UCSD-AML1 (cell line): ENCODE data around the gene MAN1A1.
"Not testable (repeated sequence)": the region's sequence is repeated elsewhere in the genome, so short reads cannot be mapped to it uniquely, and the experiment has no call there.

Experiments used
- DNase-seq: peaks from one replicate; lab custom pipeline; 2025; ENCODE audit not compliant: unreplicated experiment; lab: John Stamatoyannopoulos, UW

MAN1A1 gene

GRCh38 chr6:119349361-119350201 lies at the start of gene MAN1A1:
MAN1A1 (minus strand) TSS chr6:119349761; CDS start chr6:119349065, 696 bp downstream.
- peak; percentile 65 for DNase-seq

GRCh38 chr6:119395192-119395591 lies 45.6 kb upstream of the MAN1A1 start:
- DNase-seq: no peak

DNA sequence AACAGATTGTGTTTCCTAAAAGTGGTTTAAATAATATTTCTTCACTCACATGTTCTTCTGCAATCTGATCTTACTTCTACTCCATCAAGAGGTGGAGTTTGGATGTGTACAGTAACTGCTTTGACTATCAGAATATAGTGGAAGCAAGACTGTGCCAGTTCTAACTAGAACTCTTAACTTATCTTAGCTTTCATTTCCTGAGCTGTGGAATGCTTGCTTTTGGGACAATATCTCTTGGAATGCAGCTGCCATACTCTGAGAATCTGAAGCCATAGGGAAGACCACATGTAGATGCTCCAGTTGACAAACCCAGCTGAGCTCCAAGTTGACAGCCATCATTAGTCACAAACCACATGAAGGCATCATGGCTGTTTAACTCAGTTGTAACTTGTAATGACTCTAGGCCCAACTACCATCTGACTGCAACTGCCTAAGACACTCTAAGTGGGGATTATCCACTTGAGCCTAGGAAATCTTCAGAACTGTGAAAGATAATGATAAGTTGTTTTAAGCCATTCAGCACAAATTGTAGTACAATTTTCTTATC lies 40.8 kb upstream of the MAN1A1 start:
- no peak for DNase-seq

DNA sequence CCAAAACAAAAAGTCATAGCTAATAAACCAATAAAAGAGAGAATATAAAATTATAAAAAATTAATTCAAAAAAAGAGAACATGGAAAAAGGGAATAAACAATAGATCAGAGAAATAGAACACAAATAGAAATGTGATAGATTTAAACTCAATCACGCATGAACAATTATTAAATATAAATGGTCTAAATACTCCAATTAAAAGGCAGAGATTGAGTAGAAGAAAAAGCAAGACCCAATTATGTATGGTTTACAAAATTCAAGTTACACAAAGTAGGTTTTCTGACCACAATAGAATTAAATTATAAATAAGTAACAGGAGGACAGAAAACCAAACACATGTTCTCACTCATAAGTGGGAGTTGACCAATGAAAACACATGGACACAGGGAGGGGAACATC lies 36.4 kb upstream of the MAN1A1 start:
- no peak for DNase-seq

DNA sequence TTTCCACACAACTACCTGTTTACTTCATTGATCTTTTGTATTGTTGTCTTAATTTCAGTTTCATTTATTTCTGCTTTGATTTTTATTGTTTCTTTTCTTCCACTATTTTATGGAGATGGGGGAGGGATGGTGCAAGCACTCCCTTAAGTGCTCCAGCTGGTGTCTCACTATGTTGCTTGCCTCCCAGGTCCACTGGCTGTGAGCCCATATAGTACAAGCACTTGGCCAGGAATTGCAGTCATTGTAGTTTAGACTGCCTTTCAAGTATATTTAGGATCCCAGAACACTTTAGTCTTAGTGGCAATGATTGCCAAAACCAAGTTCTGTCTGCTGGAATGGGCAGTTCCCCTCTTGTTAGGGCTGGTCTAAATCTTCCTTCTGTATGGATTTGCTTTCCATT lies 34.9 kb upstream of the MAN1A1 start:
- no peak for DNase-seq

DNA sequence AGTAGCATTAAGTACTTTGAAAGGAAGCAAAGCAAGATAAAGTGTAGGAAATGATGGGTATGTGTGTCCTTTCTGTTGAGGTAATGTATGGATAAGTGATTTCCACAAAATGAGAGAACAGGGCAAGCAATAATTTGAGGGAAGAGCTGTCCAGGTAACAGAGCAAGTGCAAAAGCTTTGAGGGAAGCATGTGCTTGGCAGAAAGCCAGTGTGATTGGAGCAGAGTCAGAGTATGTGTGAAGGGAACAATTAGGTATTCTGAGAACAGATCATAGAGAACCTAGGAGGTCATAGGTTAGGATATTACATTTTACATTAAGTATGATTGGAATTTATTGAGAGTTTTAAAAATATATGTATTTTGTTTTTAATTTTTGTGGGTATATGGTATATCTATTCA lies 30.2 kb upstream of the MAN1A1 start:
- no peak for DNase-seq

DNA sequence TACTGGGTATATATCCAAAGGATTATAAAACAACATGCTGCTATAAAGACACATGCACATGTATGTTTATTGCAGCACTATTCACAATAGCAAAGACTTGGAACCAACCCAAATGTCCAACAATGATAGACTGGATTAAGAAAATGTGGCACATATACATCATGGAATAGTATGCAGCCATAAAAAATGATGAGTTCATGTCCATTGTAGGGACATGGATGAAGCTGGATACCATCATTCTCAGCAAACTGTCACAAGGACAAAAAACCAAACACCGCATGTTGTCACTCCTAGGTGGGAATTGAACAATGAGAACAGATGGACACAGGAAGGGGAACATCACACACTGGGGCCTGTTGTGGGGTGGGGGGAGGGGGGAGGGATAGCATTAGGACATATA lies 27.5 kb upstream of the MAN1A1 start:
- DNase-seq: not testable (repeated sequence)

DNA sequence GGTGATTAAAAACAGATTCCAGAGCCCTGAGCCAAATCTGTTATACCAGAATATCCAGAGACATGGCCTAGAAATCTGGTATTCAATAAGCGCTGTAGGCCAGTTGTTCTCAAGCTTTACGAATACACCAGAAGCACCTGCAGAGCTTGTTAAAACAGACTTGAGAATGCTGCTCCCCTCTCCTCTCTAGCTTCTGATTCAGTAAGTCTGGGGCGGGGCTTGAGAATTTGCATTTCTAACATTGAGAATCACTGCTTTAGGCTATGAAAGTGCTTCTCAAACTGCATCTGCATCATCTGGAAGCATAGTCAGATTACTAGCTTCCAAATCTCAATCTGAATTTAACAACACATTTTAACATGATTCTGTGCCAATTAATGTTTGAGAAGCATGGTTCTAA lies 20.5 kb upstream of the MAN1A1 start:
- DNase-seq: no peak

GRCh38 chr6:119368921-119369320 lies 19.4 kb upstream of the MAN1A1 start:
- DNase-seq: no peak

DNA sequence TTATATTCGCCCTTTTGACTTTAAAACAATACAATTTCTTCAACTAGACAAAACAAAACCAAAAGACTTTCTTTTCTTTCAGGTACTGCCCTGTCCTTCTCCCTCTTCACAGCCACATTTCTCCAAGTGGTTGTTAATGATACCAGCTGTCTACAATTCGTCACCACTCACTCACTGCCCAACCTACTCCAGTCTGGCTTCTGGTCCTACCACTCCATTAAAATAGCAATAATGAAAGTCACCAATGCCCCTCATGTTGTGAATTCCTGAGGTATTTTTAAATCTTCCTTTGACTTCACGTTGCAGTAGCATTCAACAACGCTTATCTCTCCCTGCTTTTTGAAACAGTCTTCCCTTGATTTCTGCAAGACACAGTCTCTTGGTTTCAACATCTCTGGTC lies 11.6 kb upstream of the MAN1A1 start:
- DNase-seq: no peak

- no peak for DNase-seq
These were observed 10.8 kb upstream of the MAN1A1 start for GRCh38 chr6:119360262-119360915.

GRCh38 chr6:119355890-119356289 lies 6.3 kb upstream of the MAN1A1 start:
- DNase-seq: no peak

DNA sequence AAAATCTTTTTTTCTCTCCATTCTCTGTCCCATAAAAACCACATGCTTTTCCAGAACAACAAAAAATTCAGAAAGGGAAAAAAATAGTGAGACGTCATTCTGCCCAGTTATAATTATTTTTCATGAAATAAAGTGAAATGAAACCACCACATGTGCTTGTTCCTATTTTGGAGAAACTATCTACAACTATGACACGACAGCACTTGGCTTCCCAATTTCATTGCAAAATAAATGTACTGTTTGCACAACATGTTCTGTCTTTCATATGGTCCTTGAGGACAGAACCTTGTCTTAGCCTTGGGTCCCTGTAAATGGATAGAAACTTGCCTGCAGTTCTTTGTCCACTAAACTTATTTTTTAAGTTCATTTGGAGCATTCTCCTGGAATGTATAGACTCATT lies 5.6 kb upstream of the MAN1A1 start:
- DNase-seq: no peak

- DNase-seq: no peak
These were observed 4.1 kb upstream of the MAN1A1 start for GRCh38 chr6:119353696-119354095.

GRCh38 chr6:119352001-119352400 lies 2.4 kb upstream of the MAN1A1 start:
- no peak for DNase-seq

- no peak for DNase-seq
These were observed 1.4 kb upstream of the MAN1A1 start for GRCh38 chr6:119350952-119351372.

DNA sequence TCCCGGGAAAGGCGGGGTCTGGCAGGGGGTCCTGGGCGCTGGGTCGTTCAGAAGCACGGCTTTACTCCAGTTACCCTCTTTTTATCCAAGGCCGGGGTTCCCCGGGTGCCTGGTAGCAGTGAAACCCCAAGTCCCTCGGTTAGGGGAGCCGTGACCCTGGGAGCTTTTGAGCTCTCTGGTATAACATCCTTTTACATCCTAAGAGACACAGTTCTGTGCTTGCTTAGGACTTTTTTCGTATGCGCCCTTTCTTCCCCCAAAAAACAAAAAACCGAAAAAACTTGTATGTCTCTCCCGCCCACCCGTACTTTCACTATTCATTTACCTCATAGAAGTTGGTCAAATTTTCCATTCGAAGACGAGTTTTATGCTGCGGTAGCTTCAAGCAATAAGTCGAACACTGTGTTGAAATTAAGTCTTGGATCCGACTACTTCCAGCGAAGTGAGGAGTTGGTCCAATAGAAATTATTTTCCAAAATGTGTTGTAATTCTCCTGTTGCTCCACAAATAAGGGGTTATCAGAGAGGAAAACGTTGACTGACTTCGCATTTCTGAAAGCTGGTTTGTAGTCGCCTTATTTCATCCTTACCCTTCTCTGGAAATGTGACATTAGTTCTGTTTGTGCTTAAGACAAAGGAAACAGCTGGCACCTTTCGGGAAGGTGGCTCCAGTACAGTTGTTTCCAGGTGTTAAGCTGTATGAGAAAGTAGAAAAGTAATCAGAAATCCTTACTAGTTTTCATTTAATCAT lies 816 bp upstream of the MAN1A1 start:
- peak; percentile 22 for DNase-seq

GRCh38 chr6:119348748-119349360 lies 707 bp downstream of the MAN1A1 start:
- DNase-seq: no peak

GRCh38 chr6:119348096-119348747 lies 1.3 kb downstream of the MAN1A1 start:
- DNase-seq: no peak

- DNase-seq: no peak
These were observed 2.0 kb downstream of the MAN1A1 start for GRCh38 chr6:119347466-119348095.
